Fibroblast of lung (primary cell): ENCODE results near the gene ABLIM3.

ENCODE experiments used
- CTCF ChIP-seq, 2 donors: IDR thresholded peaks in 1 of 2; conservative IDR thresholded peaks in 1 of 2; 1 replicate in 1 of 2; 2 replicates in 1 of 2; pipeline ENCODE4 v1.5.1; 2011 to 2012; ENCODE audit warnings: low read length in 2 of 2, control low read depth in 1 of 2, inconsistent platforms in 1 of 2, low read depth in 1 of 2, mild to moderate bottlenecking in 1 of 2
- EZH2 ChIP-seq: IDR thresholded peaks from 2 replicates; pipeline ENCODE4 v1.5.1; 2012; ENCODE audit warnings: low read length, control low read depth, mild to moderate bottlenecking; ENCODE audit errors: missing control alignments

- no peak for TF ChIP-seq CTCF (conservative IDR thresholded peaks at IDR 0.05 in 1 of 2, IDR thresholded peaks at IDR 0.05 in 1 of 2; ENCODE audit: low read depth in 1 of 2, low read length in 2 of 2)
- no peak for TF ChIP-seq EZH2
Measured at GRCh38 chr5:149186506-149186905, 45.2 kb downstream of the ABLIM3 start.
